Omental fat pad (tissue), 4 donors: ENCODE data around the gene RNASEL. TPM values are rescaled to one million over a fixed set of nuclear protein-coding genes. Genes with fewer than 3 reads are reported as not detected.

ENCODE experiments used
- ATAC-seq: fragments of 150-250 bp; one replicate; pipeline ENCODE4 v1.9.1; 2016; ENCODE audit warnings: mild to moderate bottlenecking, moderate library complexity; ENCODE audit not compliant: low FRiP score
- DNase-seq: peaks from one replicate; pipeline ENCODE4 v3.0.0-alpha.2; 2019; ENCODE audit warnings: low spot score
- total RNA-seq, 4 donors: library from RNA; depleted of rRNA; stranded (reverse); fragments of >200 nt; gene quantifications; one replicate each; pipeline ENCODE4 v1.1.0, GENCODE V29; 2016
- TF ChIP-seq, protein P1 (sequence below), 3 donors: fragments of 450-650 bp; IDR thresholded peaks; one replicate each; pipeline ENCODE4 v1.5.1; 2016 to 2017; ENCODE audit warnings: antibody characterized with exemption in 3 of 3, mild to moderate bottlenecking in 3 of 3, moderate library complexity in 2 of 3

The RNASEL gene
- total RNA-seq, 4 donors from 2014 or later, result 4.8 to 12.6 (median 9.4) TPM

DNA sequence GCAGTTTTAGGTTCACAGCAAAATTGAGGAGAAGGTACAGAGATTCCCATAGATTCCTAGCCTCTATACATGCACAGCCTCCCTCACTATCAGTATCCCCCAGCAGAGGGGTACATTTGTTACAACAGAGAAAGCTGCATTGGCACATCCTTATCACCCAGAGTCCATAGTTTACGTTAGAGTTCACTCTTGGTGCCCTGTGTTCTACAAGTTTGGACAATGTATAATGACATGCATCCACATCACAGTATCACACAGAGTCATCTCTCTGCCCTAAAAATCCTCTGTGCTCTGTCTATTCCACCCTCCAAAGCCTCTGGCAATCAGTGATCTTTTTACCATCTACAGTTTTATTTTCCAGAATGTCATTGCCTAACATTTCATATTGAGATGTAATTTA lies 37.5 kb upstream of the RNASEL start:
- ATAC-seq (no peak), DNase-seq (no peak)
- TF ChIP-seq, protein P1, sequence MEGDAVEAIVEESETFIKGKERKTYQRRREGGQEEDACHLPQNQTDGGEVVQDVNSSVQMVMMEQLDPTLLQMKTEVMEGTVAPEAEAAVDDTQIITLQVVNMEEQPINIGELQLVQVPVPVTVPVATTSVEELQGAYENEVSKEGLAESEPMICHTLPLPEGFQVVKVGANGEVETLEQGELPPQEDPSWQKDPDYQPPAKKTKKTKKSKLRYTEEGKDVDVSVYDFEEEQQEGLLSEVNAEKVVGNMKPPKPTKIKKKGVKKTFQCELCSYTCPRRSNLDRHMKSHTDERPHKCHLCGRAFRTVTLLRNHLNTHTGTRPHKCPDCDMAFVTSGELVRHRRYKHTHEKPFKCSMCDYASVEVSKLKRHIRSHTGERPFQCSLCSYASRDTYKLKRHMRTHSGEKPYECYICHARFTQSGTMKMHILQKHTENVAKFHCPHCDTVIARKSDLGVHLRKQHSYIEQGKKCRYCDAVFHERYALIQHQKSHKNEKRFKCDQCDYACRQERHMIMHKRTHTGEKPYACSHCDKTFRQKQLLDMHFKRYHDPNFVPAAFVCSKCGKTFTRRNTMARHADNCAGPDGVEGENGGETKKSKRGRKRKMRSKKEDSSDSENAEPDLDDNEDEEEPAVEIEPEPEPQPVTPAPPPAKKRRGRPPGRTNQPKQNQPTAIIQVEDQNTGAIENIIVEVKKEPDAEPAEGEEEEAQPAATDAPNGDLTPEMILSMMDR (IDR thresholded peaks at IDR 0.05), result no peak

- ATAC-seq, result no peak
- DNase-seq, result no peak
- TF ChIP-seq, protein P1 (IDR thresholded peaks at IDR 0.05), result no peak
These were observed 36.9 kb upstream of the RNASEL start for GRCh38 chr1:182625719-182626504.

- ATAC-seq (no peak), DNase-seq (no peak)
- TF ChIP-seq, protein P1 (IDR thresholded peaks at IDR 0.05), result no peak
These were observed 36.0 kb upstream of the RNASEL start for GRCh38 chr1:182625024-182625423.

DNA sequence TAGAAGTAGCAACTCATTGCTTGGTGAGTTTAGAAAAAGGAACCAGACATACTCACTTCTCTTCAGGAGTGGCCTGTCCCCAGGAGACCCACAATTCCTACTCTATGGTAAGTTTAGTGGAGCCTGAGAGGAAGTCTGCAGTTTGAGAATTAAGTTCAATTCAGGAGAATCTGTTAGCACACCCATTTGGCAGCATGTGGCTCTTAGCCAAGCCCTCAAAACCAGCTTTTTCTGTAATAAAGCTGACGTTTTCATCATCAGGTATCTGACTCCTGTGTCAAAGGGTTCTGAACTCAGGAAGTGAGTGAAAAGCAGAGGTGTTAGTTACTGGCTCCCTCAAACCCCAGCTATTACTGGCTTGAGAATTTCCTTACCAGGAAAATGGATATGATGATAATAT lies 35.5 kb upstream of the RNASEL start:
- ATAC-seq (no peak), DNase-seq (no peak)
- TF ChIP-seq, protein P1 (IDR thresholded peaks at IDR 0.05), result no peak

DNA sequence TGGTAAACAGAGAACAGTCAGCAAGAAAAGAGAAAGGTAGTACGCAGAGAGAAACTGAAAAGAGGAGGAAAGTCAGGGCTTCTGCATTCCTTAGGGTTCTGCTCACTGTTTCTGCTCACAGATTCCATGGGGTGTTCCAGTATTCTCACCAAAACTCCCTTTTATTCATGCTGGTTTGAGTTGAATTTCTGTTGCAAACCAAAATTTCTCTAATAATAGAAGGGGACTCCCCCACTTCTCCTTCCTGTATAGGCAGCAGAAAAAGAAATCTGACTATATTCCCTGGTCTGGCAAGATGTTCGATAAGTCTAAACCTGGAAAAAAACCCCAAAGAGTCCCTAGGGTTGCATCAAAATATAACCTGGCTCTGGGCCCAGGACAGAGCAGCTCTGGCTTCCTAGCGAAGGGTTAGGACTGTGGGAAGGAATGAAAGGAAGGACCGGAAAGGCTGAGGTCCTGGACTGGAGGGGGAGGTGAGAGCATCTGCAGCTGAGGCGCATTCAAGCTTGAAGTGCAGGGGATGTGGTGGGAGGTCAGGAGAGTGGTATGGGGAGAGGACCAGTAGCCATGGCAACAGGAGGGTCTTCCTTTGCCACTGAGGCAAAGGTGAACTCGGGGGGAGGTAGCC lies 34.0 kb upstream of the RNASEL start:
- DNase-seq (no peak), ATAC-seq (peak; percentile 70)
- TF ChIP-seq, protein P1 (IDR thresholded peaks at IDR 0.05), result no peak

DNA sequence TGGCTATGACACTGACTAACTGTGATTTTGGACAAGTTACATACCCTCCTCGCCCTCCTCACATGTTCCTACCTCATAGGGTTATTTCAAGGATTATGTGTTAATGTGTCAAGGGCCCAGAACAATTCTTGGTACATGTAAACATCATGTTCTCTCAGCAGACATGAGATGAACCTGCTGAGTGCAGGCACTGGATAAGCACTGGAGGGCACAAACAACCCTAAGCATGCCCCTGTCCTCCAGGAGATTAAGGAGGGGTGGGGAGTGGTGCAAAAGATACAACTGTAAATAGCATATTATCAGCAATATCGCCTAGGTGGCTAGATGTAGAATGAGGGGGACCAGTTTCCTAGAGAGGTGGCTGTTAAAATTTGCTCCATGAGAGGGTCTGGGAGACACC lies 32.9 kb upstream of the RNASEL start:
- DNase-seq (no peak), ATAC-seq (no peak)
- TF ChIP-seq, protein P1 (IDR thresholded peaks at IDR 0.05), result no peak
